Measurements from ENCODE around the gene PRDM1. TPM values are rescaled to one million over a fixed set of nuclear protein-coding genes. Genes with fewer than 3 reads are reported as not detected.

The PRDM1 gene
- total and polyA plus RNA-seq, 11 donors = 0.36 to 10.8 (median 1.7) TPM

- peaks cover 0 to 6% (median 0%) of the 10 kb centered on the region in 12 donors for H3K4me1 ChIP-seq
- no peaks in the 10 kb centered on the region for H3K9me3 ChIP-seq
- no peak overlapping the region for H3K27ac ChIP-seq
- intact Hi-C loops (cut with DNase I) = no loop called here
- H3K27me3 ChIP-seq = peaks cover 0 to 32% (median 2%) of the 10 kb centered on the region in 9 donors
- WGBS, 4 donors = 97 to 100% (median 100%) methylated on average over 1 of the region's 1 CpG
- TF ChIP-seq CTCF (IDR thresholded peaks at IDR 0.05) (no peak), POLR2A (IDR thresholded peaks at IDR 0.05) (no peak)
- DNase-seq (no peak), ATAC-seq (no peak)
- no peak overlapping the region for H3K4me3 ChIP-seq
- no peaks in the 10 kb centered on the region for H3K36me3 ChIP-seq
Observed at GRCh38 chr6:106070636-106071035, 15.5 kb upstream of the PRDM1 start.

- DNase-seq = no peak
- Histone ChIP-seq H3K9me3 (no peaks in the 10 kb centered on the region), H3K36me3 (no peaks in the 10 kb centered on the region), H3K27me3 (peaks cover 0 to 36% (median 2%) of the 10 kb centered on the region in 9 donors), H3K4me3 (no peak overlapping the region), H3K4me1 (peaks cover 0 to 6% (median 0%) of the 10 kb centered on the region in 12 donors), H3K27ac (no peak overlapping the region)
- no peak for ATAC-seq
- intact Hi-C loops (cut with DNase I) = no loop called here
- WGBS, 4 donors = 73 to 87% (median 83%) methylated on average over 8 of the region's 8 CpGs
- TF ChIP-seq CTCF (IDR thresholded peaks at IDR 0.05) = no peak
- no peak for TF ChIP-seq POLR2A (IDR thresholded peaks at IDR 0.05)
Observed at GRCh38 chr6:106072501-106073090, 13.5 kb upstream of the PRDM1 start.

GRCh38 chr6:106074146-106074545 lies 12.0 kb upstream of the PRDM1 start:
- TF ChIP-seq CTCF (IDR thresholded peaks at IDR 0.05) (no peak), POLR2A (IDR thresholded peaks at IDR 0.05) (no peak)
- 73 to 91% (median 84%) methylated on average over 3 of the region's 3 CpGs for WGBS, 4 donors
- H3K27ac ChIP-seq = no peak overlapping the region
- intact Hi-C loops (cut with DNase I) = no loop called here
- peaks cover 0 to 30% (median 2%) of the 10 kb centered on the region in 9 donors for H3K27me3 ChIP-seq
- H3K4me3 ChIP-seq = no peak overlapping the region
- DNase-seq = no peak
- no peak for ATAC-seq
- no peaks in the 10 kb centered on the region for H3K36me3 ChIP-seq
- H3K9me3 ChIP-seq = no peaks in the 10 kb centered on the region
- H3K4me1 ChIP-seq = peaks cover 0 to 6% (median 0%) of the 10 kb centered on the region in 12 donors

GRCh38 chr6:106076139-106076538 lies 10.0 kb upstream of the PRDM1 start:
- no peaks in the 10 kb centered on the region for H3K4me1 ChIP-seq
- TF ChIP-seq CTCF (IDR thresholded peaks at IDR 0.05) (no peak), POLR2A (IDR thresholded peaks at IDR 0.05) (no peak)
- peaks cover 0 to 32% (median 5%) of the 10 kb centered on the region in 9 donors for H3K27me3 ChIP-seq
- H3K27ac ChIP-seq = no peak overlapping the region
- ATAC-seq (no peak), DNase-seq (no peak)
- H3K4me3 ChIP-seq = no peak overlapping the region
- 91 to 98% (median 91%) methylated on average over 3 of the region's 3 CpGs for WGBS, 4 donors
- no peaks in the 10 kb centered on the region for H3K36me3 ChIP-seq
- H3K9me3 ChIP-seq = no peaks in the 10 kb centered on the region
- intact Hi-C loops (cut with DNase I) = no loop called here

Data from heart left ventricle (tissue), 16 donors.